Stimulated activated CD8-positive, alpha-beta memory T cell treated with anti-CD3 and anti-CD28 coated beads, Interleukin-12 subunit alpha, Interleukin-12 subunit beta, amount 100 ng/mL, for 24 hours (primary cell): ENCODE results near the gene FKBP6.
"Not testable (repeated sequence)": the region's sequence is repeated elsewhere in the genome, so short reads cannot be mapped to it uniquely, and the experiment has no call there.

Experiments
- DNase-seq: peaks from one replicate; pipeline ENCODE4 v3.0.0-alpha.2; 2020; ENCODE audit errors: extremely low read depth

The FKBP6 gene, protein sequence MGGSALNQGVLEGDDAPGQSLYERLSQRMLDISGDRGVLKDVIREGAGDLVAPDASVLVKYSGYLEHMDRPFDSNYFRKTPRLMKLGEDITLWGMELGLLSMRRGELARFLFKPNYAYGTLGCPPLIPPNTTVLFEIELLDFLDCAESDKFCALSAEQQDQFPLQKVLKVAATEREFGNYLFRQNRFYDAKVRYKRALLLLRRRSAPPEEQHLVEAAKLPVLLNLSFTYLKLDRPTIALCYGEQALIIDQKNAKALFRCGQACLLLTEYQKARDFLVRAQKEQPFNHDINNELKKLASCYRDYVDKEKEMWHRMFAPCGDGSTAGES

DNA sequence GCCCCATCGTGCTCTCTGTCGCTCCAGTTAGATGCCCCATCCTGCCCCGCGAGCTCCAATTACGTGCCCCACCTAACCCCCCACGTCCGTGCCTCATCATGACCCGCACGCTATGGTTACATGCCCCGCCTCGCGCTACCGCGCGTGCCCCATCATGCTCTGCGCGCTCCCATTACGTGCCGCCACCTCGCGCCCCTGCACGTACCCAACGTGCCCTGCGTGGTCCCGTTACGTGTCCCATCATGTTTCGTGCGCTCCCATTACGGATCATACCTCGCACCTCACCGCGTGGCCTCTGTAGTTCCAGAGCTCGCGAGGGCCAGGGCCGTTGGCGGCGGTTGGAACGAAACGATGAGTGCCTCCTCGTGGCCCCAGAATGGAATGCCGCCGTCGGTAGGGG, at the start of gene FKBP6, which contains the start of gene TRIM50:
FKBP6 (plus strand) TSS at position 240 of the 400 bp plus-strand sequence. CDS start 268 bp downstream, outside the sequence.
TRIM50 (minus strand) TSS at position 161 of the 400 bp plus-strand sequence. CDS start 3,295 bp downstream, outside the sequence.
- DNase-seq, result not testable (repeated sequence)

DNA sequence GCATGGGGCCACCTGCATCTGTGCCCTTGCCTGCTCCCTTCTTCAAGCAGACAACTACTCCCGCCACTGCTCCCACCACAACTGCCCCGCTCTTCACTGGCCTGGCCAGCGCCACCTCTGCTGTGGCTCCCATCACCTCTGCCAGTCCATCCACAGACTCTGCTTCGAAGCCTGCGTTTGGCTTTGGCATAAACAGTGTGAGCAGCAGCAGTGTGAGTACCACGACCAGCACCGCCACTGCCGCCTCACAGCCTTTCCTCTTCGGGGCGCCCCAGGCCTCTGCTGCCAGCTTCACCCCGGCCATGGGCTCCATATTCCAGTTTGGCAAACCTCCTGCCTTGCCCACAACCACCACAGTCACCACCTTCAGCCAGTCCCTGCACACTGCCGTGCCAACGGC, 30.7 kb upstream of the FKBP6 start:
- not testable (repeated sequence) for DNase-seq

DNA sequence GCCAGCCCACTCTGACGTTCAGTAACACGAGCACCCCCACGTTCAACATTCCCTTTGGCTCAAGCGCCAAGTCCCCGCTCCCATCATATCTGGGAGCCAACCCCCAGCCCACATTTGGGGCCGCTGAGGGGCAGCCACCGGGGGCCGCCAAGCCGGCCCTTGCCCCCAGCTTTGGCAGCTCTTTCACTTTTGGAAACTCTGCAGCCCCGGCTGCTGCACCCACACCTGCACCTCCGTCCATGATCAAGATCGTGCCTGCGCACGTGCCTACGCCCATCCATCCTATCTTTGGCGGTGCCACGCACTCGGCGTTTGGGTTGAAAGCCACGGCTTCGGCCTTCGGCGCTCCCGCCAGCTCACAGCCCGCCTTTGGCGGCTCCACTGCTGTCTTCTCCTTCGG, 30.3 kb upstream of the FKBP6 start:
- not testable (repeated sequence) for DNase-seq

DNA sequence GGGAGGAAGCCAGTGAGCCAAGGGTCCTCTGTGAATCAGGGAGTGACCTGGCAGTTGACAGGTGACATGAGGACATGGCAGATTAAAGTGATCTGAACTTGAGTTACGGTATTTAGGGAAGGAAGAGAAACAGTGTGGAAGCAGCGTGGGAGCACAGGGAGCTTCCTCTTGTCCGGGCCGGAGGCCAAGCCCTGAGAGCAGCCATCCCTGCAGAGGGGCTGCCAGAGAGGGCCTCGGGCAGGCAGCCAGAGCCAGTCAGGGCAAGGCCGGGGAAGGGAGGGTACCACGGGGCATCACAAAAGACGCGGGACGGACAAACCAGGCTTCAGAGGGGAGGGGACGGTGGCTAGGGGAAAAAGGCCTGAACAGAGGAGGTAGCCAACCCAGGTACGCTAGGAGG, 28.1 kb upstream of the FKBP6 start:
- DNase-seq, result not testable (repeated sequence)

DNA sequence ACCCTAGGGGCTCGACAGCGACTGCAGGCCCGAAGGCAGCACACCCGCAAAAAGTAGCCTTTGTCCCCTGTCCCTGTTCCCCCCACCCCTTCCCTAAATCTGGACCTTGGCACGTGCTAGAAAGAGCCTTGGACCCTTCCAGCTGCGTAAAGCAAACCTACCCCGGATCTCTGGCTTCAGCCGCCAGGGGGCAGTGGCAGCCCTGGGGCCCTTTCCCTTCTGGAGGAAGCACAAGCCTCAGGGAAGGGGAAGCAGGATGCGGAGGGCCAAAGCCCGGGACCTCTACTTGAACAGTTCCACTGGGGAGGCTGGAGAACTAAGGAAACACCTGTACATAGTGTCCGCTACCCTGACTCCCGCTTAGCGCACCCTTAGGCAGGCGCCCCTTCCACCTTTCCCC, 26.9 kb upstream of the FKBP6 start:
- DNase-seq, result not testable (repeated sequence)

DNA sequence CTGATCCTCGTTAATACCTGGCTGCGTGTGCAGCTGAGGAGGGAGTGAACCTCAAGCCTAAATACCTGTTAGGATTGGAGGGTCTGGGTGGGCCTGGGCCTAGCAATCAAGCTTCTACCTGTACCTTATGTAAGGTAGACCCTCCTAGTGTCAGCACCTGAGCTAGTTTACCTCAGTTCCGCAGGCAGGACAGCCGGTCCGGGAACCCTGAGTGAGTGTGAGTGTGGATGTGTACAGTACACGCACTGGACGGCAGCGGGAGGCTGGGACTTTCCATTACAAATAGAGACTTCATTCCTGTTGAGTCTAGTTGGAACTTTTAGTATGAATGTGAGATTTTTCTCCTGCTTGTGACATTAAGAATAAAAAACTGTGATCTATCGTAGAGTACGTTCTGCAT, 25.1 kb upstream of the FKBP6 start:
- not testable (repeated sequence) for DNase-seq

DNA sequence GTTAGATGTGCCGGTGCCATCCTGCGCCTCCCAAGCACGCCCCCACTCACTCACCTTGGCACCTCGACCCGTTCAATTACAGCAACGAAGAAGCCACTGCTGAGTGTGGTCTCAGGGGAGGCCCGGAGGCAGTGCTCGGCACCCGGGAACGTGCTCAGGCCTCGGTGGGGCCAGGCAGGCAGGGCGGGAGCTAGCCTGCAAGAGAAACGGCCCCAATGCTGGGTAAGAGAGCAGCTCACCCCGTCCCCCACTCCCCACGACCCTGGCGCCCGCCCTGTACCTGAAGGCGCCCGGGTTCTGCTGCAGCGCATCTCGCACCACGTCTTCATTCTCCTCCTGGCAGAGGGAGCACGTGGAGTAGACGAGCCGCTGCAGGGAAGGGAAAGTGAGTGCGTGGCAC, 24.4 kb upstream of the FKBP6 start:
- no peak for DNase-seq

DNA sequence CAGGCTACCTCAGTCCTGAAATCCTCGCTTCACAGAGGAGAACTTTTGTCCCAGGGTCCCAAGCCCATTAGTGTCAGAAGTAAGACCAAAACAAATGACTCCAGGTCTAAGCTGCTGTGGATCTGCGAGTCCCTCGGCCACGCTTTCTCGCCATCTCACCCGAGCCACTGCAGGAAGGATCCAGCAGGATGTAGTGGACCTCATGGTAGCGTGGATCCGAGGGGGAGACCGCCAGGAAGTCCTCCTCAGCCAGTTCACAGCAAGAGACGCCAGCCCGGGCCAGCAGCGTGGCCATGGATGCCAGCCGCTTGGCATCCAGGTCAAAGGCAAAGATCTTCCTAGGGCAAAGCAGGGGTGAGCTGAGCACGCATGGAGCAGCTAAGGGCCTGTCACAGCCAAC, 23.9 kb upstream of the FKBP6 start:
- DNase-seq, result no peak

DNA sequence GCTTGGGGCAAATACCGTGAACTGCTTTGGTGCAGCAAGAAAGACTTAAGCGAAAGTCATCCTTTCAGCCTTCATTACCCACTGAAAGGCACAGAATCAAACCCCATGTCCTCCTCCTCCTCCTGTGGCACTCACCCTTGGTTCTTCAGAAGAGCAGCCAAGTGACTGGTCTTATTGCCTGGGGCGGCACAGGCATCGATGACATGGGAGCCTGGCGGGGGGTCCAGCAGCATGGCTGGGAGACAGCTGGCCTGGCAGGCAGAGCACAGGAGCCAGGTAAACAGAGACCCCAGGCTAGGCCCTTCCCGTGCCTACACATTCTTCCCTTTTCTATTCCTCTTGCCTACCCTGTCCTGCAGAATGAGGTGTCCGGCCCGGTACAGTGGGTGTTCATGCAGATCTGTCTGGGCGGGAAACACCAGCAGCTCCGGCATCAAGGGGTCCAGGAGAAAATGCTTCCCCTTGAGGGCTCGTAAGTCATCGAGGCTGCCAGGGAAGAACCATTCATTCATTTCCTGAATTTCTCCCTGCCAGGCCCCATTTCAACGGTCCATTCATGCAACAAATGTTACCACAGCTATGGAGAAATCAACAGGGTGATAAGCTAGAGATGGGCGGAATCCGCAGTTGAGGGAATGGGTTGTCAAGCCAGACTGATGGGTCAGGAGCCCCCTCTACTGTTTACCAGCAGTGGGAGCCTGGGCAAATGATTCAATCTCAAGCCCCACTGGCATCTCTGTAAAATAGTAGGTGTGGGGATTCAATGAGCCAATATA, 23.2 kb upstream of the FKBP6 start:
- not testable (repeated sequence) for DNase-seq

DNA sequence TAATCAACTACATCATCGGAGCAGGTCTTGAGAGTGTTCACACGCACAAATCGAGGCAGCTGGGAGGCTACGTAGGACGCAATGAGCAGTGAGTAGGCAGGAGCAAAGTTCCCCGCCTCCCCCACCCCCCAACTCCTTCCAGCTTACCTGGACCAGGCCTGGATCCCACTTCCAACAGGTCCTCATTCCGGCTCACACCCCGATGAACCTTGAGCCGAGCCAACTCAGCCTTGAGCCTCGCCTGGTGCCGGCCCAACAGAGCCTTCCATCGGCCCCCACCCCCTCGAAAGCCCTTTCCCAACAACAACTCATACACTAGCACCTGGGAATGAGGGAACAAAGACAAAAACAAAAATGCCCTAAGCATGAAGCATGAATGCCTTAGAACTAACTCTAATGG, 20.5 kb upstream of the FKBP6 start:
- DNase-seq, result no peak

DNA sequence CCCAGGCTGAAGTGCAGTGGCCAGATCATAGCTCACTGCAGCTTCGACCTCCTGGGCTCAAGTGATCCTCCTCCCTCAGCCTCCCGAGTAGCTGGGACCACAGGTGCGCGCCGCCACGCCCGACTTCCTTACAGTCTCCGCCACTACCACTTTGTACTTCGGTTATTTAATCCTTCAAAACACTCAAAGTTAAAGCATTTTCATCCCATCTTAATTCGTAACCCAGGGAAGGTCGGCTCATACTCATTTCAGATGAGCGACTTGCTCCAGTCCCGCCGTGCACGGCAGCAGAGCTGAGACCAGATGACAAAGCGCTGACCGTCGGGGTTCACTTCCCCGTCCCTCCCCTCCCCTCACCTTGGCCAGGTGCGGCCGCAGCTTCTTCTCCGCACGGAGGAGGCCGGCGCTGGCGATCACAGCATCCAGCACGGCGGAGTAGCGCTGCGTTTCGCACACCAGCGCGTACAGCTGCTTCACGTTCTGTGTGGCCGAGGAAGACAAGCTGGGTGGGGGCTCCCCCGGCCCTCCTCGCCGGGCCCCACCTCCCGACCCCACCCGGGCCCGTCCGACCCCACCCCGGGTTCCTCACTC, 19.8 kb upstream of the FKBP6 start:
- DNase-seq, result no peak

DNA sequence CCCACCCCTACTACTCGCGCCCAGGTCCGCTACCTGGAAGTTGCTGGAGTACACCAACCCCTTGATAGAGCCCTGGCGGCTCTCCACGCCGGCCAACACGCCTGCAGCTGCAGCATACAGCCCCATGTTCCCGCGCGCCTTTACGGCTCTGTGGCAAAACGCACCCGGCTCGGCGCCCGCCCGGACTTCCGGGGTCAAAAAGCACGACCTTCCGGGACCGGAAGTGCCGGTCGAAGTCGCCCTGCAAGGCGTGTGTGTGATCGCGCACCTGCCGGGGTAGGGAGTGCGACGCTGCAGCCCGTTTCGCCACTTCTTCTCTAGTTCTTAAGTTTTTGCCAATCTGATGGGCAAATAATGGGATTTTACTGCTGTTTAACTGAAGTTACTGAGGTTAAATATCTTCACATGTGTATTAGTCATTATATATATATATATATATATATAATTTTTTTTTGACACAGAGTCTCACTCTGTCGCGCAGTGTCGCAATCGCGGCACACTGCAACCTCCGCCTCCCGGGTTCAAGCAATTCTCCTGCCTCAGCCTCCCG, 19.2 kb upstream of the FKBP6 start, which contains the start of gene NSUN5:
NSUN5 (minus strand) TSS at position 162 of the 550 bp plus-strand sequence; CDS start at position 126, 36 bp downstream.
- DNase-seq, result peak; percentile 80

DNA sequence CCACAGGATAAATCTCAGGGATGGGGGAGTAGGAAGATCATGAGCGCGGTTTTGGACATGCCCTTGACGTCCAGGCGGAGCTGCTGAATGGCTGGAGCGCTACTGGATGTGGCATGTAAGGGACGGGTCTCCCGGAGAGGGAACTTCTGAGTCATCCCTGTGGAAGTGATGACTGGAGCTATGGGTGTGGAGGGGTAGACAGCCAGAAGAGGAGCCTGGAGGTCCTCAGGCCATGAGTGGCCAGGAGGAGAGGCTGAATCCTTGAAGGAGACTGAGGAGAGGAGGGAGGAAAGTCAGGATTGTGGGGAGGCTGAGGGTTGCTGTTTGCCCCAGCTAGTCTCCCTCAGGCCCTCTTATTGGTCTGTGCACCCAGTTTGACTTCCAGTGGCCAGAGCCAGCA, 16.5 kb upstream of the FKBP6 start:
- not testable (repeated sequence) for DNase-seq

DNA sequence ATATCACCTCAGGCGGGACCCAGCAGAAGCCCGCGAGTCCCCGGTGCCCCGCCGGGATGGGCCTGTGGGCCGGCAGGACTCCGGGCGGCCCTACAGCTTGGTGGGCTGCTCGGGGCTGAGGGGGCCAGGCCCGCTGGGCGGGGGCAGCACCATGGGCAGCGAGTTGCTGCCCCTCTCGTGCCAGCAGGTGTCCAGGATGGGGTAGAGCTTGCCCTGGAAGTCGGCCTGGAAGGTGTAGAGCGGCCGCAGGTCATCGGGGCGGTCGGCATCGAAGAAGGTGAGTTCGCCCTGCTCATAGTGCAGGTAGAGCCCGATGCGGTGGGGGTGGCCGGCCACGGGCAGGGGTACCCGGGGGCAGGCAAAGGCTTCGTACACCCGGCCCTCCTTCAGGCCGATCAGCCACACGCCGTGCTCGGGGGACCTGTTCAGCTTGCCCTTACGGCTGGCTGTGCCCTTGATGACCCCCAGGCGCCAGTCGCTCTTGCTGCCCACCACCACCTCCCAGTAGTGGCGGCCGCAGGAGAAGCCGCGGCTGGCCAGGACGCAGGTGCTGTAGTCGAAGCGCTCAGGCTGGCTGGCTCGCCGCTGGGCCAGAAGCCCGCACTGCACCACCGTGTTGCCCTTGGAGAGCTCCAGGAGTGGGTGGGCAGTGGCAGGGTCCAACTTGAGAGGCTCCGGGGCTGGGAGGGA, 15.0 kb upstream of the FKBP6 start:
- no peak for DNase-seq

DNA sequence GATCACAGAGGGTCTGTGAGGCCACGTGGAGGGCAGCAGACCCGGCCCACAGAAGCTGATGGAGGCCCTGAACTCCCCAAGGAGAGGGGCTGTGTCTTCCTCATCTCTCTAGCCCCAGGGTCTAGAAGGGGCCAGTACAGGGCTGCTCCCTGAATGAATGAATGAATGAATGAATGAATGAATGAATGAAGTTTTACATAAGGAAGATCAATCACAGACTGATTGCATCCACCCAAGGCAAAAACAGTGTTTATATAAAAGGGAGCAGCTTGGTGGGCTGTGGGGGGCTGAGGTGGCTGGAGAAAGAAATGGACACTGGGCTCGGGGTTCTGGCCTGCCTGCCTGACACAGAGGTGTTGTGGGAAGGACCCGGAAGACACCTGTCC, 14.4 kb upstream of the FKBP6 start:
- no peak for DNase-seq

DNA sequence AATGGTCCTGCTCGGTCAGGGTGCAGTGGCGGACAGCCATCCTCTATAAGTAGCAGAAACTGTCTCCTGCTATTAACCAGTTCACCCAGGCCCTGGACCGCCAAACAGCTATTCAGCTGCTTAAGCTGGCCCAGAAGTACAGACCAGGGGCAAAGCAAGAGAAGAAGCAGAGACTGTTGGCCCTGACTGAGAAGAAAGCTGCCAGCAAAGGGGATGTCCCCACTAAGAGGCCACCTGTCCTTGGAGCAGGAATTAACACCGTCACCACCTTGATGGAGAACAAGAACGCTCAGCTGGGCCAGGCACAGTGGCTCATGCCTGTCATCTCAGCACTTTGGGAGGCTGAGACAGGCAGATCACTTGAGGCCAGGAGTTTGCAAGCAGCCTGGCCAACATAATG, 13.7 kb upstream of the FKBP6 start:
- DNase-seq, result no peak

DNA sequence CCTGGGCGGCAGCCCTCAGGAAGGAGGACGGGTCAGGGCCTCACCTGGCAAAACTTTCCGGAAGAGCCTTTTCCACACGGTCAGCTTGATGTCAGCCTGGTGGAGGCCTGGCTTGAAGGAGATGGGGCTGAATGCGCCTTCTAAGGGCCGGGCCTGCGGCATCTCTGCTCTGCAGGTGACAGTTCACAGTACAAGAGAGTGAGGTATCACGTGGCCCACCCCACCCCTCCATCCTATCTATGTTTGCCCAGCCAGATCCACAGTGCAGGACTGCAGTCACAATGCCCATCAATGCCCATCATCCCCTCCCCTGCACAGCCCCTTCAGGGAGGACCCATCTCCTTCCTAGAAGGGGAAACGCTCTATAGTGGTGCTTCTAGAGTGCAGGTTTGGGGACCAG, 11.4 kb upstream of the FKBP6 start:
- no peak for DNase-seq

DNA sequence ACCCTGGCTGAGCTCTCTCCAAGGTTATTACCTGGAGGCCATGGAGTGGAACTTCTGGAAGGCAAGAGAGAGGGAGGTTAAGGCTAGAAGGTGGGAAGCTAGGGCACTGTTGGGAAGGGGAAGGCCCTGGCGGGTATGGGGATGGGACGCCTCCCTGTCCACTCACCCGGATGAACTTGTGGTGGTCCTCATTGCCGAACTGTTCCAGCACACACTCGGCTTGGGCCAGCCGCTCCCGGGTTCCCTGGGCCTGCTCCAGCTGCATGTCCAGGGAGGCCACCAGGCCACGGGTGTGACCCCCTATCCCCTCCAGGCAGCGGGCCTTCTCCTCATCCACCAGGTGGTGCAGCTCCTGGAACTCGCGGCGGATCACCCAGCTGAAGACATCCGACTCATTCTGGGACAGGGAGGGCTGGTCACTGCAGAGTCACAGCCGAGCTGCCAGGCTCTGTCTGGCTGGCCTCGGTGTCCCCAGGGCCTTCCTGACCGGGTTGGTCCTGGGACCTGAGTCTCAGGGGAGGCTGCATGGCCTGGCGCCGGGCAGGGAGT, 9.2 kb upstream of the FKBP6 start:
- not testable (repeated sequence) for DNase-seq

DNA sequence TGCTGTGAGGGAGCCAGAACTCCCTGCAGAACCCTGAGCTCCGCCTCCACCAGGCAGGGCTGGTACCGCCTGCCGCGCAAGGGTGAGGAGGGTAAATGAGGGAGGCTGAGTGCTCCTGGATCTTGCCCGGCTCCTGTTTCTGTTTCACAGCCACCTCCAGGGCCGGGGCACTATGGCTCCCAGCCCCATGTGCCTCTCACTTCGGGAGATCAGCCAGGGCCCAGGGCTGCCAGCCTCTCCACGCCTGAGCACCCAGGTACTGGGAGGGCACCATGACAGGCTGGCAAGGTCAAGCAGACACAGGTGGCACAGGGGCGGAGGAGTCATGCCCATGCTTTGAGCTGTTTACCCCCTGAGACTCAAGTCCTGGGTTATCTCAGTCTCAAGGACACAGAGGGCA, 8.4 kb upstream of the FKBP6 start:
- DNase-seq, result not testable (repeated sequence)

DNA sequence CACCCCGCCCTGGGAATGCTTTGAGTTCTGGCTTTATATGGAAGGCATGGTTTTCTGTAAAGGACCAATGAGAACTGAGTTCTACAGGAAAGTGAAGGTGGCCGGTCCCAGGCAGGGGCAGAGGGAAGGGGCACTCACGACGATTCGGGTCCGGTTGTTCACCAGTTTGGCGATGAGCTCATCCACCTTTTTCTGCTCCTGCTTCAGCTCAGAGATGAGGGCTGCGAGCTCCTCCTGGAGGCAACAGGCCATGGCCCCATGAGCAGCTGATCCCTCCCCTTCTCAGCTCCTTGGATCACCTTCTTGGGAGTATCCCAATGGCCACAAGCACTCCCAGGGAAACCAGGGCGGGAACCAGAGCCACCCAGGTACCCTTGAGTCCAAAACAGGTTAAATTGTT, 8.0 kb upstream of the FKBP6 start:
- DNase-seq, result not testable (repeated sequence)

DNA sequence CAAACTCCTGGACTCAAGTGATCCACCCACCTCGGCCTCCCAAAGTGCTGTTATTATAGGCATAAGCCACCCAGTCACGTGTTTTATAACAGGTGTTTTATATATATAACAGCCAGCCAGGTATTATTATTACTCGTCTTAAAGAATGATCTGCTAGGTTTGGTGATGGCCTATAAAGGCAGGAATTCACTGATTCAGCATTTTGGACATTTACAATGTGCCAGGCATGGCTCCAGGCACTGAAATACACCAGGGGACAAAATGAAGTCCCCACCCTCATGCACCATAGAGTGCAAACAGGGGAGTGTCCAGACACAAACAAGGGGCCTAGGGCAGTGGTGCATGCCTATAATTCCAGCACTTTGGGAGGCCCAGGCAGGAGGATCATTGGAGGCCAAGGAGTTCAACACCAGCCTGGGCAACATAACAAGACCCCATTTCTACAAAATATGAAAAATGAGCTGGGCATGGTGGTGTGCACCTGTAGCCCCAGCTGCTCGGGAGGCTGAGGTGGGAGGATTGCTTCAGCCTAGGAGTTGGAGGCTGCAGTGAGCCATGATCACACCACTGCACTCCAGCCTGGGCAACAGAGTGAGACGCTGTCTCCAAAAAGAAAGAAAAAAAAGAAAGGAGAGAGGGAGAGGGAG, 4.4 kb upstream of the FKBP6 start:
- DNase-seq, result not testable (repeated sequence)
